NCI-H1694 treated with DMSO at 0.1 percent for 48 hours (cell line): ENCODE data around the gene LIPK.
"Not testable (repeated sequence)": the region's sequence is repeated elsewhere in the genome, so short reads cannot be mapped to it uniquely, and the experiment has no call there.

ENCODE experiments used
- DNase-seq: peaks from one replicate; lab custom pipeline; 2025; lab: John Stamatoyannopoulos, UW

LIPK gene

GRCh38 chr10:88705958-88706357, at the start of gene LIPK:
LIPK (plus strand) TSS chr10:88706249; CDS start chr10:88724544, 18,295 bp downstream.
- DNase-seq: no peak

DNA sequence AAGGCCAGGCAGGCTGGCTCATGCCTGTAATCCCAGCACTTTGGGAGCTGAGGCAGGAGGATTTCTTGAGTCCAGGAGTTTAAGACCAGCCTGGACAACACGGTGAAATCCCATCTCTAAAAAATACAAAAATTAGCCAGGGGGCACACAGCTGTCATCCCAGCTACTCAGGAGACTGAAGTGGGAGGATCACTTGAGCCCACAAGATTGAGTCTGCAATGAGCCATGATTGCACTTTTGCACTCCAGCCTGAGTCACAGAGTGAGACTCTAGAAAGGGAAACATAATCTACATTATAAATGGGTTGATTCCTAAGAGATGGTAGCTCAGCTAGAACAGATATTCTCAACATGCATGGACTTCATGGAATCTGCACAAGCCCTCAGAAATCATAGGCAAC, 48.1 kb upstream of the LIPK start:
- DNase-seq: no peak

DNA sequence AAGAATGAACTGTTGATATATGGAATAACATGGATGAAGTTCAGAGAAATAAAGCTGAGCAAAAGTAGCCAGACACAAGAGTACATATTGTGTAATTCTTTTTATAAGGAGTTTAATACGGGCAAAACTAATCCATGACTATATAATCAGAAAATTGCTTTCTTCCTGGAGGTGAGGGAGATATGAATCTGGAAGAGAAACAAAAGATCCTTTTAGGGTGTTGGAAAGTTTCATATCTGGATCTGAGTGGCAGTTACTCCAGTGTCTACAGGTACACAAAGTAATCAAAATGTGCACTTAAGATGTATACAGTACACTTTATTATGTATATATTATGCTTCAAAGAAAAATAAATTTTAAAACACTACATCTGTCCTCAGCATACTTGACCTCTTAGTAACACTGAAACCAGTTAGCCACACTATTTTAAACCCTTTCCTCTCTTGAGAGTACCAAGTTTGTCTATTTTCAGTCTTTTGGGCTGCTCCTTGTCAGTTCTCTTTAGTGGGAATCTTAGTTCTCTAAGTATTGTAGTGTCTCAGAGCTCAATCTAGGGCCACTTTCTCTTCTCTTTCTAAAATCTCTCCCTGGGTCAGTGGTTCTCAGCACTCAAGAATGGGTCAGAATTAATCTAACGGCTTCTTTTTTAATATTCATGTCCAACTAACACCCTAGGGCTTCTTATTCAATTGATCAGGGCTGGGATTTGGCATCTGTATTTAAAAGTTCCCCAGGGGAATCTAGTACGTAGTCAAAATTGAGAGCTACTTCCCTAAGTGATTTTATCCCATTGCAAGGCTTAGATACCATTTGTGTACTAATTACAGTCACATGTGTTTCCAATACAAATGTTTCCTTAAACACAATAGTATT, 46.1 kb upstream of the LIPK start:
- no peak for DNase-seq

DNA sequence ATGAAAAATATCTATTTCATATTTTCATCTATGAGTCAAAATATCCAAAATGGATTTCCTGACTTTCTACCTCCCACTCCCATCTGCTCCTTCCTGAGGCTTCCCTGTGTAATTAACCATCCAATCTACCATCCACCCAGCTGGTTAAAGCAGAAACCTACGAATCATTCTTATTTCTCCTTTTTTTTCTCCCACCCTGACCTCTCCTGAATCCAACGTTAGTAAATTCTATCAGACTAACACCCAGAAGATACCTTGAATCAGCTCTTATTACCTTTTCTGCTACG, 45.5 kb upstream of the LIPK start:
- no peak for DNase-seq

- DNase-seq: no peak
Observed at GRCh38 chr10:88661018-88661417, 45.0 kb upstream of the LIPK start.

DNA sequence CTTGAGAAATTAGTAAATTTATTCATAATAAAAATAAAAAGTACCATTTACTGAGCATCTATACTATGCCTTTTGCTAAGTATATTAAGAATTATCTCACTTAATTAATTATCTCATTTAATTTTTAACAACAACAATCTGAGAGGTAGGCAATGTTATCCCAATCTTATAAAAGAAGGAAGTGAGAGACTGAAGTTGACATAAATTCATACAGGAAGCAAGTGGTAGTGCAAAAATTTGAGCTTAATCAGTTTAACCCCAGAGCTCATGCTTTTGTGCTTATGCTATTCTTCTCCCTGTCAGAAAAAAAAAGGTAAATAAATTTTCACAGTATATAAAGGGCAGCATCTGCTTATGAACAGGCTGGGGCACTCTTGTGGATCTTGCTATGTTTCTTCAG, 44.5 kb upstream of the LIPK start:
- DNase-seq: no peak

- not testable (repeated sequence) for DNase-seq
Observed at GRCh38 chr10:88663153-88663552, 42.9 kb upstream of the LIPK start.

DNA sequence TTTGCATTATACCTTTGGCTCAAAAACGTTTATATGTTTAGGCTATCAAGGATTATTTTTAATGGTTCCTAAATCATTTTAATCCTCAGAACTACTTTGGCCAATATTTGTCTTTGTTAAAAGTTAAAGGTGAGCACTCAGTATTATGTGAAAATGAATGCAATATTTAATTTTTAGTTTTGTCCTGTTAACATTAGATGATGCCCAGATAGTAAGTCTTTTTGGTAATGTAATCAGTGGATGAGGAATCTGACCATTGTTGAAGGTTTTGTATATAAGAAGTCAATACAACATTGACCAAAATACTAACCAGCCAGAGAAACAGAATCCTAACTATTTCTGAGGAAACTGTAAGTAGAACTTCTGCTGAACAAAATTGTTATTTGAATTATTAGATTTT, 41.9 kb upstream of the LIPK start, which contains the start of gene LIPF:
TSS of gene LIPF (plus strand) at position 301 of the 400 bp plus-strand sequence. CDS start 2,856 bp downstream, outside the sequence.
- DNase-seq: no peak

GRCh38 chr10:88668465-88668864, 37.6 kb upstream of the LIPK start:
- no peak for DNase-seq

- no peak for DNase-seq
Observed at GRCh38 chr10:88670497-88670896, 35.6 kb upstream of the LIPK start.

GRCh38 chr10:88672041-88672440, 34.0 kb upstream of the LIPK start:
- no peak for DNase-seq

DNA sequence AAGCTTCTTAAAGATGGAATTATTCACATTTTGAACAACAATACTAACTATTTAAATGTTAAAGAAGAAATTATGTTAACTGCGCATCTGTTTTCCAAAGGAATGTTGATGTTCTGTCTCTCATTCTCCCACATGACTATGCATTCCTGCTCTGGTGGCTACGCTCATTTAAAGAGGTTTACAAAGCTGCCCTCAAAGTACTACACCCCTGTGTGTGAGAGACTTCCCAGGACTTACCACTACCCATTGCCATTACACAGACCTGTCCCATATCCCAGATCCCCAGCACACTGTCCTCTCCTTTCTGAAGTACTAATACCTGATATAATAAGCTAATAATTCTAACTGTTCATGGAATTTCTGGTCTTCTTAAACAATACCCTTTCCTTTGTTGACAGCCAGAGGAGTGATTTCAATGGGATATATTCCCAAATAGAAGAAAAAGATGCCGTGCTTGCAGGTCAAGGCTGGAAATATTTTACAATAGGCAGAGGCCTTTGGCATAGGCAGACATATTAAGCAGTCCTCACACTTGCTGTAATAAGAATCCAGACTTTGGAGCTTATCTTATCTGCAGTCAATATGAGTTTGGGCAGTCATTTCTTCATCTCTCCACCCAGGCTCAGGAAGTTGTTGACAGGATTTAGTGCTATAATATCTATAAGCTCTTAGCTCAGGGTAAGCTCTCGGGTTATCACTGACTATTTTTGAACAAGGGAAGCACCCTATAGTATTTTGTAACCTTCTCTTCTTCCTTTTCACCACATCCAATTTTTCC, 29.6 kb upstream of the LIPK start:
- no peak for DNase-seq

- DNase-seq: no peak
Observed at GRCh38 chr10:88680958-88681357, 25.1 kb upstream of the LIPK start.

GRCh38 chr10:88682491-88682890, 23.6 kb upstream of the LIPK start:
- no peak for DNase-seq

- DNase-seq: peak; percentile 21
Observed at GRCh38 chr10:88687853-88688467, 18.1 kb upstream of the LIPK start.

DNA sequence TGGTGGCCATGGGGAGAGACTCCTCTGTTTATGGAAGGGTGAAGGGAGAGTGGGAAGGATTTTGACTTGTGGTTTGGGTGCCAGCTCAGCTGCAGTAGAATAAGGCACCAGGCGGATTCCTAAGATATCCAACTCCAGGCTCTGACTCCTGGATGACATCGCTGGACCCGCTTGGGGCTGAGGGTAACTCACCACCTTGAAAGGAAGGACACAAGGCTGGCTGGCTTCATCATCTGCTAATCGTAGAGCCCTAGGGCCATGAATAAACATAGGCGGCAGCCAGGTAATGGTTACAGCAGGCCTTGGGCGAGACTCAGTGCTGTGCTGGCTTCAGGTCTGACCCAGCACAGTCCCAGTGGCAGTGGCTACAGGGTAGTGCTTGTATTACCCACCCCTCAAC, 16.7 kb upstream of the LIPK start:
- DNase-seq: no peak

DNA sequence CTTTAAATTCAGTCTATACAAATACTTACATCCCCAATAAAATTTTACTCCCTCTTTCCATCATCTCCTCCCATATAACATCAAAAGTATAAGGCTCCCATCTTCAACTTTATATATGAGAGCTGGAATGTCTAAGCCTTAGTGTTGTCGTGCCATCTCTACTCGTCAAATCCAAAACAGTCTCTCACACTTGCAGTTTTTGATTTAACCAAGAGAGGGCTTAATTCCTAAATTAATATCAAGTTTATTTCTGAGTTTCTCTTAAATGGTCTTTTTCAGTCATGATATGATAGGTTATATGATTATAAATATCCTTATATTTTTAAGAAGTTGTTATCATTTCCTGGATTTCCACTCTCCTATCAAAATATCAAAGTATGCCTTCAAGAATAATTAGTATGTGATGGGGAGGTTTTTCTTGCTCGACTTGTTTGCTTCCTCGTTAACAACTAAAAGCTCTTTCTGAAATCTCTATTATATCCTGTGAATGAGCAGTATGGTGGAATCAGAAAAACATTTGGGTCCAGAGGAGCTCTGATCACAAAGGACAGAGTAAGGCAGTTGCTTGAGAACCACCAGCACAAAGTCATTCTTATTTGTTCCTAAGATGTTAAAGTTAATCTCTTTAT, 12.5 kb upstream of the LIPK start:
- DNase-seq: peak; percentile 10

- no peak for DNase-seq
Observed at GRCh38 chr10:88702848-88703597, 3.0 kb upstream of the LIPK start.

DNA sequence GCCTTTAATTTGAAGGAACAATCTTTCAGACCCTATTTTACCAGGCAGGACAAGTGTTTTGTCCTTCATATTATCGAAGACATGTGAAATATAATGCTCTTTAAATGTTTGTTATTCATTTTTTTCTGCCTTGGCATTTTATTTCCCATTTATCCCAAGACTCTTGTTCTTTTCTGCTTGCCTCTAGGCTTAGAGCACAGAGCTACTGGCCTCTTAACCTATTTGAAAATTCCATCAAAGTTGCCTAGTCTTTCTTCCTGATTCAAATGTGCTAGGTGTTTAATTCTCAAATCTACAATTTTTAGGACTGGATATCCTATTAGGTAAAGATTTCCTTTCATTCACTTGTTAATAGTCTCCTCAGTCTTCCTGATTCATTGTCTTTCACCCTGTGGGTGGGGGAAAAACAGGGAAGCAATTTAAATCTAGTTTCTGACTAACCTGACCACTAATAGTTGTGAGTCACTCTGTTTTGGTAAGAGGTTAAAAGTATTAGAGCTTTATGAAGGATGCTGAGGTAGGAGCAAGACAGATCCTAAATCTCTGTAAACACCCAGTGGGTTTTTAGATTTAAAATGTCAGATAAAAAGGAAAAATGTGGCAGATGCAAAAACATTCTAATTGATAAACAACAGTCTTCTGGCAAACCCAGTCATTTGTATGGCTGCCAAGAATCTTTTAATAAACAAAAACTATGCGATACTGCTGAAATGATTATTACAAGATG, 1.5 kb downstream of the LIPK start:
- no peak for DNase-seq

- DNase-seq: peak; percentile 1
Observed at GRCh38 chr10:88709361-88709760, 3.3 kb downstream of the LIPK start.

GRCh38 chr10:88715517-88715916, 9.5 kb downstream of the LIPK start:
- no peak for DNase-seq
